K562 (cell line): Measurements from ENCODE around the gene KLHL35.

Experiments used
- CTCF ChIP-seq, 3 experiments: IDR thresholded peaks in 2 of 3; conservative IDR thresholded peaks in 1 of 3; 2 replicates each; pipeline ENCODE4 v1.5.1; 2011 to 2012; ENCODE audit warnings: low read length in 3 of 3, mild to moderate bottlenecking in 3 of 3, control low read depth in 2 of 3, improper control_type of control experiment in 1 of 3, inconsistent platforms in 1 of 3, low read depth in 1 of 3, mixed read lengths in 1 of 3, moderate library complexity in 1 of 3; ENCODE audit not compliant: insufficient read depth in 2 of 3
- KDM2B ChIP-seq: fragments of 250-450 bp; sonication (Bioruptor Pico); IDR thresholded peaks from 2 replicates; pipeline ENCODE4 v1.8.0; 2021; ENCODE audit warnings: mild to moderate bottlenecking, moderate library complexity
- RAD21 ChIP-seq, 2 experiments: fragments of 250-450 bp in 1 of 2; fragments of 450-650 bp in 1 of 2; sonication (Bioruptor Pico) in 1 of 2; formaldehyde crosslinking in 1 of 2; IDR thresholded peaks in 1 of 2; conservative IDR thresholded peaks in 1 of 2; 2 replicates each; pipeline versions ENCODE4 v1.4.0 to v1.8.0; 2020 to 2022; ENCODE audit warnings: mild to moderate bottlenecking in 2 of 2, moderate library complexity in 1 of 2
- TBL1XR1 ChIP-seq, 2 experiments: IDR thresholded peaks; 2 replicates each; pipeline ENCODE4 v1.6.1; 2012; ENCODE audit warnings: improper control_type of control experiment in 2 of 2, low read length in 2 of 2, mild to moderate bottlenecking in 1 of 2
- ZNF407 ChIP-seq: fragments of 450-650 bp; IDR thresholded peaks from 2 replicates; pipeline ENCODE4 v1.6.1; 2016; ENCODE audit warnings: low read depth

- TF ChIP-seq ZNF407 (no peak), RAD21 (CRISPR knock-in tag; conservative IDR thresholded peaks at IDR 0.05 in 1 of 2, IDR thresholded peaks at IDR 0.05 in 1 of 2) (no peak), TBL1XR1 (IDR thresholded peaks at IDR 0.05; ENCODE audit: low read length in 2 of 2) (no peak), KDM2B (CRISPR knock-in tag) (no peak), CTCF (IDR thresholded peaks at IDR 0.05 in 2 of 3, conservative IDR thresholded peaks at IDR 0.05 in 1 of 3; ENCODE audit: insufficient read depth in 2 of 3, low read depth in 1 of 3, low read length in 3 of 3) (no peak)
Measured at GRCh38 chr11:75434051-75434450, 1.0 kb upstream of the KLHL35 start.
